Inflammatory macrophage treated with lipopolysaccharide for 4 hours (primary cell): ENCODE results near the gene PRSS16.

Source experiments
- DNase-seq: peaks from one replicate; pipeline ENCODE4 v3.0.0-alpha.2; 2020

PRSS16 gene

DNA sequence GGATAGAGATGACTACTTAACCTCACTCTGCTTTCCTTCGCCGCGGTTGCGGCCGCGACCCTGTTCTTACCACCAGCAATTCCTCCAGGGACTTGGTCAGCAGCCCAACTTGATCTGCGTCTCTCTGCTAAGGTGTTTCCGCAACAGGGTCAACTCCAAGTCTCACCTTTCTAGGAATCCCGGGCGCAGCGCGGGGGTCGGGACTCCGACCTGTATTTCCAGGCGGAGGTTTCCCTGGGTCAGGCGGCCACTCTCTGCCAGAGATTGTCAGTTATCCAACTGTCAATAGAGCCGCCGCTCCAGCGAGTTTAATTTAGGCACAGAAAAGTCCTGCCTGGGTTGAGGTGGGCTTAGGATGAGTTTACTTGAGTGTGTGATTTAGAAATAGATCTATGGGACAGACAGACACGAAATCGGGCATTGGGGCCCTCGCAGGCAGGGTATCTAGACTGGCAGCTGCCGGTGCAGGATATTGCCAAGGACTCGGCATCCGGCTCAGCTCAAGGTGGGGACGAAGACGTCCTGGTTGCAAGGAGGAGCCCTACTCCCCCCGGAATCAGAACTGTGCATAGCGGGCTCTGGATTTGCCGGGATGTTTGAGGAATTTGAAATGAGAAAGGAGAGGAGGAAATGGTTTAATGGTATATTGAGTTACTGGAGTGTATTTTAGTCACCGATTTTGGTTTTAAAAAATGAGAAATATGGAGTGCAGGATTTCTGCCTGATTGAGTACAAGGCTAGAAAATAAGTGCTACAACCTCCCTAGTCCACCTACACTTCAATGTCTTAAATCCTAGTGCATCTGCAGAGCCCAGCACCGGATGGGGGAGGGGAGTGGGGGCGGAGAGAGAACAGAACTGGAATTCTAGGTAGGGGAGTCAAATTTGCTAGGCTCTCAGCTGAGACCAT is 40.9 kb downstream of the PRSS16 start:
- no peak for DNase-seq

DNA sequence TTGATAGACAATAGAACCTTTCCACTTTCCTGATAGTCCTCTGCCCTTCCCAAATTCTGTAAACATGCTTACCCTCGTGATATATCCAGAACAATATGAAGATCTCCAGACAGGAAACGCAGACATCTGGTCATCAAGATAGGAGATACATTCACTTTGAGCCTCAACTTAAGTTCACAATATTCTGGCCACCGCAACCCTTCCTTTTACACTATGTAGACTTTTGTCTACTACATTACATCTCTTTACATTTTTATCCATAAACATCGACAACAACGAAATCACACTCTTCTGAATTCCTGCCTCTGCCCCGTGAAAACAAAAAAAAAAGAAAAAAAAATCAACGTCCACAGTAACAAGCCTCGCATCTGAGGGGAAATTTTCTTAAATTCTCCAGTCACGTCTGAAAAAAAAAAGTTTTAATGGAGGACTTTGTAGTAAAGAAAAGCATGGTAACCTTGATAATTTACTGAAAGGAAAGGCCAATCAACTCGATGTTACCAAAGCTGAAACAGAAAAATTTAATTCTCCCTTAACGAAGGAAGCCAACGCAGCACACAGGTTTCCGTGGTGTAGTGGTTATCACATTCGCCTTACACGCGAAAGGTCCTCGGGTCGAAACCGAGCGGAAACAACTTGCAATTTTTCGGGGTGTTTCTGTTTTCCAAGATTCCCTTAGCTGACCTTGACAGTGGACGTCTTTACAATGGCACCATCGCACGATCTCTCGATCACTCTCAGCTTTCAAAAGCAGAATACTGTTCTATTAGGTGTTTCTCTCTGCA is 42.8 kb downstream of the PRSS16 start:
- no peak for DNase-seq

- no peak for DNase-seq
Measured at GRCh38 chr6:27290850-27291208, 43.3 kb downstream of the PRSS16 start.

- DNase-seq: no peak
Measured at GRCh38 chr6:27293436-27294098, 46.1 kb downstream of the PRSS16 start.

DNA sequence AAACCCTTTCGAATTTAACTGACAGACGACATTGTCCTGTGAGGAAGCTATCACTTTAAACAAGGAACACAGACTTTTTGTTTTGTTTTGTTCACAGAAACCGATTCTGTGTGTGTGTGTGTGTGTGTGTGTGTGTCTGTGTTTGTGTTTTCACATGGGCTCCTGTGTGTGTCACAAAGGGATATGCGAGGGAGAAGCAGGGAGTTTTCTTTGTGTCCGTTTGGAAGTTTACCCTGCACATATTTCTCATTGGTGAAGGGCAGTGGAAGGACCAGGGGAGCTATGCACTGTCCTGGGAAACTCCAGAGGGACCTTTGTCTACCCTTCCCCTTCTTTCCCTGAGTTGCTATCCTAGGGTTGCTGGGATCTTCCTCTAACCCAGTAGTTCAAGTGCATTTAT is 46.9 kb downstream of the PRSS16 start:
- no peak for DNase-seq

GRCh38 chr6:27295301-27296079 is 48.0 kb downstream of the PRSS16 start:
- DNase-seq: no peak

GRCh38 chr6:27296106-27296783 is 48.7 kb downstream of the PRSS16 start:
- DNase-seq: no peak

DNA sequence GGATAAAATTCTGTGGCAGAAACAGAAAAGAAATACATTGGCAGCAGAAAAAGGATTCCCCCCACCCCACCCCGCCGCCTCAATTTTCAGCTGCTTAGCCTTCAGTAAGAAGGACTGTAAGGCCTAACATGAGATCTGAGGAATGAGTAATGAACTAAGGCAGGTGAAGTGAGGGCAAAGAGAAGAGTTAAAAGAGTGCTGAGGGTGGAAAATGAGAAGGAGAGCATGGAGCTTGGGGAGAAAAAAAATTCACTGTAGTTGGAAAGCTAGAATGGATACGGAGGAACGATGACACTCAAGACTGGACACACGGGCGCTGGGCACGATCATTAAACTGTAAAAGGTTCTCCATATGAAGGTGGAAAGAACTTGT is 50.0 kb downstream of the PRSS16 start:
- no peak for DNase-seq

DNA sequence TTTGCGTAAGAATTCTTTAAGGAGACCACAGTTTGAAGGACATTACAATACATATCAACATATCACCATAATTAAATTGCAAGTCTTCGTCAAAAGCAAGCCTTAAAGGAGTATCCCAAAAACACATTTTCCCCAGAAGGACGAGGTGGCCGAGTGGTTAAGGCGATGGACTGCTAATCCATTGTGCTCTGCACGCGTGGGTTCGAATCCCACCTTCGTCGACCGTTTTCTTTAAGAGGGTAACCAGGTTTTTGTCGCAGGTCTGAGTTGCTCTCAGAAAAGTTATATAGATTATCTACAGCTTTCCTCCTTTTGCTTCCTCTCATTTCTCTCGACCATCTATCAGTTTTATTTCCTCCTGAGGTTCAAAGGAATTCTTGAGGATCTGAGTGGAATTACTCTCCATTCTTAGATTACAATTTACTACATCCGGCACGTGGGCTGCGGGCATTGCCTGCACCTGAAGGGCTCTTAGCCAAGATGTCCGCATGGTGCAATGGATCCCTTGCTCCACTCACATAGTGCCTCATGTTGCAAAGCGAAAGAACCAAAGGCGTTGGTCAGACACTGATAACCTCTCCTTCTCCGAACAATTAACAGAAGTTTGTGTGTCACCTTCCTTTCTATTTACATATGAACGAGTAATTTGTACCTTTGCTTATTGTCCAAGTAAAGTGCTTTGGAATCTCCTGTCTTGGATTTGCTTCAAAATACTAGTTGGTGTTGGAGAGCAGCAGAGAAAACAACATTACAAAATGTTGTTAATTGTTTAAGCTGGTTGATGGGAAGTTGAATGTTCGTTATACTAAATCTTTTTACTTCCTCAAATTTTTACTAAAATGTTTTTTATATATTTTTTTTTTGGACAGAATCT is 50.6 kb downstream of the PRSS16 start:
- DNase-seq: no peak

DNA sequence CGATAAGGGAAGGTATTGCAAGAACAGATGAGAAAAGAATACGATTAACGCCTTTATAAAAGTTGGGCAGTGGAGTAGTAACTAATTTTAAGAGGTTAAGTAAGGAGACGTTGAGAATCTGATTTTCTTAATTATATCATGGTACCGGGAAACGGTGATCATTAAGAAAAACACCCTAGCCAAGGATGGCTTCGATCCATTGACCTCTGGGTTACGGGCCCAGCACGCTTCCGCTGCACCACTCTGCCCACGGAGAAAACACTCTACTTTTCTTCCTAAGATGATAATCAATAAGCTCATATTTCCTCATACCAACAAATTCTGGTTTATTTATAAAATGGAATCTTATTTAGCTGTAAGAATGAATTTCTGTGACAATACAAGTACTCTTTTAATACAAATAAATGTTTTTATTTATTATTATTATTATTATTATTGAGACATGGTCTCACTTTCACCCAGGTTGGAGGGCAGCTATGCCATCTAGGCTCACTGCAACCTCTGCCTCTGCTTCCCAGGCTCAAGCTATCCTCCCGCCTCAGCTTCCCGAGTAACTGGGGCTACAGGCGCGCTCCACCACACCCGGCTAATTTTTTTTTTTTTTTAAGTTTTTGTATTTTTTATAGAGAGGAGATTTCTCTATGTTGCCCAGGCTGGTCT is 56.2 kb downstream of the PRSS16 start:
- no peak for DNase-seq
